Stomach (tissue), 9 donors: ENCODE results near the gene SCN1A. TPM values are rescaled to one million over a fixed set of nuclear protein-coding genes. Genes with fewer than 3 reads are reported as not detected.

Experiments
- DNase-seq, 2 donors: peaks; one replicate each; pipeline versions ENCODE4 v3.0.0 to v3.0.0-alpha.2; 2013 to 2019
- H3K27ac ChIP-seq, 5 donors: fragments of 200-600 bp in 4 of 5; sonication (generic) in 4 of 5; one replicate each; pipeline ENCODE4 v1.5.1; 2013 to 2019; ENCODE audit warnings: mild to moderate bottlenecking in 1 of 5, moderate library complexity in 1 of 5
- H3K27me3 ChIP-seq, 3 donors: fragments of 200-600 bp; sonication (generic); one replicate each; pipeline ENCODE4 v1.5.1; 2017 to 2019; ENCODE audit warnings: mixed run types in 1 of 3
- H3K36me3 ChIP-seq, 4 donors: fragments of 200-600 bp; sonication (generic); 1 replicate in 3 of 4; 2 replicates in 1 of 4; pipeline ENCODE4 v1.5.1; 2016 to 2019
- H3K4me1 ChIP-seq, 4 donors: fragments of 200-600 bp; sonication (generic); one replicate each; pipeline ENCODE4 v1.5.1; 2016 to 2019
- H3K4me3 ChIP-seq, 4 donors: fragments of 200-600 bp; sonication (generic) in 3 of 4; one replicate each; pipeline ENCODE4 v1.5.1; 2016 to 2019; ENCODE audit warnings: mild to moderate bottlenecking in 1 of 4
- H3K9me3 ChIP-seq, 4 donors: fragments of 200-600 bp; sonication (generic); one replicate each; pipeline ENCODE4 v1.5.1; 2016 to 2019
- CTCF ChIP-seq, 7 experiments: fragments of 450-650 bp in 4 of 7; fragments of 200-600 bp in 3 of 7; sonication (generic) in 3 of 7; IDR thresholded peaks; one replicate each; pipeline ENCODE4 v1.5.1; 2016 to 2019; ENCODE audit warnings: antibody characterized with exemption in 7 of 7, control low read depth in 2 of 7, mild to moderate bottlenecking in 1 of 7
- EP300 ChIP-seq: sonication (generic); formaldehyde crosslinking; IDR thresholded peaks from one replicate; pipeline ENCODE4 v1.6.1; 2017; ENCODE audit warnings: antibody characterized with exemption
- POLR2A ChIP-seq, 4 donors: fragments of 450-650 bp; IDR thresholded peaks; one replicate each; pipeline ENCODE4 v1.6.1; 2016; ENCODE audit warnings: antibody characterized with exemption in 4 of 4, control low read depth in 2 of 4, mild to moderate bottlenecking in 1 of 4, moderate library complexity in 1 of 4
- POLR2AphosphoS5 ChIP-seq, 3 donors: sonication (generic); formaldehyde crosslinking; IDR thresholded peaks; one replicate each; pipeline ENCODE4 v1.6.1; 2016; ENCODE audit warnings: antibody characterized with exemption in 3 of 3
- WGBS, 5 donors: extraction: QIAGEN DNeasy Blood & Tissue Kit in 3 of 5; methylation state at CpG; one replicate each; pipeline versions ENCODE4 v1.1.5 to v1.1.7; 2013 to 2018; 5-methylcytosine and 5-hydroxymethylcytosine counted together
- intact Hi-C: fragments of 100-400 bp; cut with DNase I; formaldehyde crosslinking; loops from one replicate; pipeline ENCODE4 v1.15.1; 2023; ENCODE audit warnings: low total_unique reads
- polyA plus RNA-seq, 3 donors: library from polyadenylated mRNA; stranded (reverse); fragments of 200-250 nt; gene quantifications; one replicate each; pipeline ENCODE4 v1.2.3, GENCODE V29; 2013
- total RNA-seq, 5 donors: library from RNA; depleted of rRNA; stranded (reverse); fragments of >200 nt; gene quantifications; one replicate each; pipeline versions ENCODE4 v1.1.0 to v1.2.3, GENCODE V29; 2014 to 2016
- donor health status: healthy with polysubstance abuse.
- donor health status: Bipolar disorder and iron deficiency.
- donor health status: healthy.

The SCN1A gene
- total and polyA plus RNA-seq, 8 donors, result under 0.01 to 1.5 TPM; not detected in 6

GRCh38 chr2:166115589-166115988 lies 12.2 kb downstream of the SCN1A start:
- 71 to 80% (median 74%) methylated on average over 4 of the region's 4 CpGs for WGBS, 5 donors
- H3K9me3 ChIP-seq, result no peaks in the 10 kb centered on the region
- H3K4me1 ChIP-seq, result no peaks in the 10 kb centered on the region
- no peak for DNase-seq
- intact Hi-C loops, result no loop called here
- TF ChIP-seq EP300 (no peak), CTCF (IDR thresholded peaks at IDR 0.05) (no peak), POLR2AphosphoS5 (IDR thresholded peaks at IDR 0.05) (no peak), POLR2A (IDR thresholded peaks at IDR 0.05) (no peak)
- no peak overlapping the region for H3K27ac ChIP-seq
- no peaks in the 10 kb centered on the region for H3K27me3 ChIP-seq
- no peaks in the 10 kb centered on the region for H3K36me3 ChIP-seq
- H3K4me3 ChIP-seq, result no peak overlapping the region

- intact Hi-C loops, result no loop called here
- H3K4me3 ChIP-seq, result no peak overlapping the region
- H3K27ac ChIP-seq, result no peak overlapping the region
- no peaks in the 10 kb centered on the region for H3K36me3 ChIP-seq
- H3K27me3 ChIP-seq, result no peaks in the 10 kb centered on the region
- H3K9me3 ChIP-seq, result no peaks in the 10 kb centered on the region
- no peak for TF ChIP-seq CTCF (IDR thresholded peaks at IDR 0.05)
- no peak for TF ChIP-seq POLR2AphosphoS5 (IDR thresholded peaks at IDR 0.05)
- TF ChIP-seq EP300, result no peak
- TF ChIP-seq POLR2A (IDR thresholded peaks at IDR 0.05), result no peak
- WGBS, 5 donors, result 69 to 87% (median 86%) methylated on average over 1 of the region's 1 CpG
- H3K4me1 ChIP-seq, result no peaks in the 10 kb centered on the region
- DNase-seq, result no peak
Observed at GRCh38 chr2:166112193-166112605, 15.6 kb downstream of the SCN1A start.

GRCh38 chr2:166106431-166107015 lies 21.3 kb downstream of the SCN1A start:
- intact Hi-C loops, result no loop called here

GRCh38 chr2:166104773-166105172 lies 23.0 kb downstream of the SCN1A start:
- H3K27me3 ChIP-seq, result no peaks in the 10 kb centered on the region
- no peaks in the 10 kb centered on the region for H3K9me3 ChIP-seq
- intact Hi-C loops, result no loop called here
- H3K36me3 ChIP-seq, result no peaks in the 10 kb centered on the region
- DNase-seq, result no peak
- no peak overlapping the region for H3K27ac ChIP-seq
- TF ChIP-seq POLR2AphosphoS5 (IDR thresholded peaks at IDR 0.05) (no peak), POLR2A (IDR thresholded peaks at IDR 0.05) (no peak), CTCF (IDR thresholded peaks at IDR 0.05) (no peak), EP300 (no peak)
- WGBS, 5 donors, result 80 to 86% (median 85%) methylated on average over 3 of the region's 3 CpGs
- H3K4me1 ChIP-seq, result no peaks in the 10 kb centered on the region
- H3K4me3 ChIP-seq, result no peak overlapping the region

More at GRCh38 chr2:166106431-166107015, 21.3 kb downstream of the SCN1A start:
- no peaks in the 10 kb centered on the region for H3K4me1 ChIP-seq
- H3K4me3 ChIP-seq, result no peak overlapping the region
- 47 to 54% (median 51%) methylated on average over 7 of the region's 7 CpGs for WGBS, 5 donors
- DNase-seq, result peak in 1 of 2 donors; percentile 24
- TF ChIP-seq POLR2A (IDR thresholded peaks at IDR 0.05), result no peak
- TF ChIP-seq EP300, result no peak
- no peak for TF ChIP-seq CTCF (IDR thresholded peaks at IDR 0.05)
- no peak for TF ChIP-seq POLR2AphosphoS5 (IDR thresholded peaks at IDR 0.05)
- H3K9me3 ChIP-seq, result no peaks in the 10 kb centered on the region
- H3K36me3 ChIP-seq, result no peaks in the 10 kb centered on the region
- H3K27me3 ChIP-seq, result no peaks in the 10 kb centered on the region
- H3K27ac ChIP-seq, result no peak overlapping the region
